Peyer's patch (tissue), 4 donors: ENCODE measurements around the gene IL18BP. TPM values are rescaled to one million over a fixed set of nuclear protein-coding genes. Genes with fewer than 3 reads are reported as not detected.

ENCODE experiments used
- DNase-seq, 3 donors: peaks; one replicate each; pipeline ENCODE4 v3.0.0-alpha.2; 2017 to 2019
- H3K27ac ChIP-seq, 4 donors: fragments of 200-600 bp; sonication (generic); one replicate each; pipeline ENCODE4 v1.5.1; 2016 to 2019
- H3K27me3 ChIP-seq, 2 donors: fragments of 200-600 bp; sonication (generic); one replicate each; pipeline ENCODE4 v1.5.1; 2019
- H3K36me3 ChIP-seq, 3 donors: fragments of 200-600 bp; sonication (generic); one replicate each; pipeline ENCODE4 v1.5.1; 2016 to 2019
- H3K4me1 ChIP-seq, 4 donors: fragments of 200-600 bp; sonication (generic); one replicate each; pipeline ENCODE4 v1.5.1; 2016 to 2019
- H3K4me3 ChIP-seq, 4 donors: fragments of 200-600 bp; sonication (generic); 1 replicate in 3 of 4; 2 replicates in 1 of 4; pipeline ENCODE4 v1.5.1; 2016 to 2019; ENCODE audit warnings: mild to moderate bottlenecking in 1 of 4
- H3K9me3 ChIP-seq, 4 donors: fragments of 200-600 bp; sonication (generic); one replicate each; pipeline ENCODE4 v1.5.1; 2016 to 2019; ENCODE audit warnings: mild to moderate bottlenecking in 1 of 4
- CTCF ChIP-seq, 6 experiments: fragments of 450-650 bp in 4 of 6; fragments of 200-600 bp in 2 of 6; sonication (generic) in 1 of 6; IDR thresholded peaks; one replicate each; pipeline ENCODE4 v1.5.1; 2017 to 2019; ENCODE audit warnings: antibody characterized with exemption in 6 of 6, mild to moderate bottlenecking in 3 of 6, moderate library complexity in 1 of 6
- POLR2A ChIP-seq, 2 donors: fragments of 450-650 bp; IDR thresholded peaks; one replicate each; pipeline ENCODE4 v1.5.1; 2017; ENCODE audit warnings: antibody characterized with exemption in 2 of 2, mild to moderate bottlenecking in 2 of 2, moderate library complexity in 2 of 2
- total RNA-seq, 4 donors: library from RNA; depleted of rRNA; stranded (reverse); fragments of >200 nt; gene quantifications; one replicate each; pipeline ENCODE4 v1.1.0, GENCODE V29; 2016

The IL18BP gene
- total RNA-seq, 4 donors from 2014 or later, result 16.1 to 45.4 (median 28.2) TPM

DNA sequence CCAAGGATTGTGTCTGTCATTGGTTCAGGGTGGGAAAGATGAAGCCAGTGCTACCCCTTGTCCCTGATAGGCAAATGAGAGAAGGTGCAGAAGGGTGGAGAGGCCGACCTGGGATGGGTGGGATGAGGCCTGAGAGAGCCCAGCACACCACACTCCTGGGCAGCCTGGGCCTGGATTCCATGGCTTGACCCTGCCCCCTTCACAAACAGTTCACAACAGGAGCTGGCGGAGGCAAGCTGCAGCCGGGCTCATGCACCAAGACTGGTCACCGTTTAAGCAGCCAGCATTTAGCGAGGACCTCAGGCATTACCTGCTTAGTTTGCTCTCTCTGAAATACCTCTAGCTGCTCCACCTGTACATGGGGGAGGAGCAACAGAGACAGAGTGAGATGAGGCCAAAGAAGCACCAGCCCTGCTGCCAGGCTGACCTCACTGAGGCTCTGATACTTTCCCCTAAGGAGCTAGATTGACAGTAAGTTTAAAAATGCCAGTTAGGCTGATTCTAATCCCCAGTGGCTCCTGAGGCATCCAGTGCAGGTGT lies 13.5 kb downstream of the IL18BP start:
- TF ChIP-seq CTCF (IDR thresholded peaks at IDR 0.05), result no peak
- no peak for TF ChIP-seq POLR2A (IDR thresholded peaks at IDR 0.05)
- Histone ChIP-seq H3K27me3 (no peaks in the 10 kb centered on the region), H3K4me3 (no peak overlapping the region), H3K36me3 (peaks cover 0 to 100% (median 0%) of the 10 kb centered on the region in 3 donors), H3K27ac (peak overlapping the region in 1 of 4 donors; percentile 22), H3K9me3 (no peaks in the 10 kb centered on the region), H3K4me1 (peaks cover 0 to 20% (median 0%) of the 10 kb centered on the region in 4 donors)
- no peak for DNase-seq

DNA sequence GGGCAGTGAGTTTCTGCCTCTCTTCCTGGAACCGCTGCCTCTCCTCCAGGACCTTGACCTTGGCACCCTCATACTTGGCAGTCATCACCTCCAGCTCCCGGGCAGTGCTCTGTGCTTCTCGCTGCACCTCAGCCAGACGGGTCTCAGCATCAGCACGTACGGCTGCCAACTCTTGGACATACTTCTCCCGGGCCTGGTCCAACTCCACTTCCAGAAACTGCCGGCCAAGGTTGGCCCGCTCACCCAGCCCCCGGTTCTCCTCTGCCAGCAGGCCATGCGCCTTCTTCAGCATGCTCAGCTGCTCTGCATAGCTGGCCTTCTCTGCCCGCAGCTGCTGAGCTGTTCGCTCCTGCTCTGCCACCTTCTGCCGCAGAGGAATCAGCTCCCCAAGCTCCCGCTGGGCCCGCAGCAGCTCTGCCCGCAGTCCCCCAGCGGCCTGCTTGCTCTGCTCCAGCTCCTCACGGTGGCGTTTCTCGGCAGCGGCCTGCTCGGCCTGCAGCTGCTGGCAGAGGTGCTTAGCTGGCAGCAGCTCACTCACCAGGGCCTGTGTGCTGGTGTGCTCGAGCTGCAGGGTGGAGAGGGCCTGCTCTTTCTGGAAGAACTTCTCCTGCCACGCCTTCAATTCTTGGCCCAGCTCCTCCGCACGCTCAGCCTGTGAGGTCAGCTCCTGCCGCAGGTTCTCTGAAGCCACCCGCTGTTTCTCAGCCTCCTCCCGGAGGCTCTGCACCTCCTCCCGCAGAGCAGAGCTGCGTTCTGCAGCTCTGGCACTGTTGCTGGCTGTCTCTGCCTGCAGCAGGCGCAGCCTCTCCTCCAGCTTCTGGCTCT lies 14.4 kb downstream of the IL18BP start:
- Histone ChIP-seq H3K27ac (peak overlapping the region in 2 of 4 donors; percentile 7 to 22), H3K4me1 (peaks cover 0 to 20% (median 0%) of the 10 kb centered on the region in 4 donors), H3K27me3 (no peaks in the 10 kb centered on the region), H3K36me3 (peaks cover 0 to 100% (median 0%) of the 10 kb centered on the region in 3 donors), H3K4me3 (no peak overlapping the region), H3K9me3 (no peaks in the 10 kb centered on the region)
- TF ChIP-seq POLR2A (IDR thresholded peaks at IDR 0.05), result no peak
- no peak for TF ChIP-seq CTCF (IDR thresholded peaks at IDR 0.05)
- DNase-seq, result no peak

GRCh38 chr11:72013765-72014711 lies 15.3 kb downstream of the IL18BP start:
- DNase-seq, result no peak
- Histone ChIP-seq H3K4me1 (peaks cover 0 to 20% (median 0%) of the 10 kb centered on the region in 4 donors), H3K4me3 (no peak overlapping the region), H3K9me3 (no peaks in the 10 kb centered on the region), H3K27ac (peak overlapping the region in 2 of 4 donors; percentile 11 to 17), H3K36me3 (peaks cover 0 to 100% (median 0%) of the 10 kb centered on the region in 3 donors), H3K27me3 (no peaks in the 10 kb centered on the region)
- TF ChIP-seq CTCF (IDR thresholded peaks at IDR 0.05) (no peak), POLR2A (IDR thresholded peaks at IDR 0.05) (no peak)

DNA sequence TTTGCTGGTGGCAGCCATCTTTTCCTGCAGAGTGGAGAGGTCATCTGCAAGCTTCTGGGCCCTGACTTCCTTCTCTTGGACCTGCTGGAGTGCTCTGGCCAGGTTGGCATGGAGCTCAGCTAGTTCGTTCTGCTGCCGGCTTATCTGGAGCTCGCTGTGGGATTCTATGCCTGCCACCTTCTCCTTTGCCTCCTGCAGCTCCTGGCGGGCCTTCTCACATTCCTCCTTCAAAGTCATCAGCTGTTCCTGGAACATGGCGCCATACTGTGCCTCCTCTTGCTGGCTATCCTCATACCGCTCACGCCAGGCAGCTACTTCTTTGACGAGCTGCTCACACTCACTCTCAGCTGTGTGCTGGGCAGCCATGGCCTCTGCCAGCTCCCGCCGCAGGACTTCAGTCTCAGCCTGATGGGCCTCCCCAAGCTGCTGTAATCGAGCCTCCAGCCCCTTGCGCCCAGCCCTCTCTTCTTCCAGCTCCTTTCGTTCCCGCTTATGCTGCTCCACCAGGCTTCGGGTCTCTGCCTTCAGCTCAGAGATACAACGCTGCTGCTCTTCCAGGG lies 16.1 kb downstream of the IL18BP start:
- Histone ChIP-seq H3K27ac (no peak overlapping the region), H3K4me1 (peaks cover 0 to 20% (median 0%) of the 10 kb centered on the region in 4 donors), H3K27me3 (no peaks in the 10 kb centered on the region), H3K4me3 (no peak overlapping the region), H3K36me3 (peaks cover 0 to 100% (median 0%) of the 10 kb centered on the region in 3 donors), H3K9me3 (no peaks in the 10 kb centered on the region)
- TF ChIP-seq CTCF (IDR thresholded peaks at IDR 0.05), result no peak
- no peak for TF ChIP-seq POLR2A (IDR thresholded peaks at IDR 0.05)
- DNase-seq, result no peak

DNA sequence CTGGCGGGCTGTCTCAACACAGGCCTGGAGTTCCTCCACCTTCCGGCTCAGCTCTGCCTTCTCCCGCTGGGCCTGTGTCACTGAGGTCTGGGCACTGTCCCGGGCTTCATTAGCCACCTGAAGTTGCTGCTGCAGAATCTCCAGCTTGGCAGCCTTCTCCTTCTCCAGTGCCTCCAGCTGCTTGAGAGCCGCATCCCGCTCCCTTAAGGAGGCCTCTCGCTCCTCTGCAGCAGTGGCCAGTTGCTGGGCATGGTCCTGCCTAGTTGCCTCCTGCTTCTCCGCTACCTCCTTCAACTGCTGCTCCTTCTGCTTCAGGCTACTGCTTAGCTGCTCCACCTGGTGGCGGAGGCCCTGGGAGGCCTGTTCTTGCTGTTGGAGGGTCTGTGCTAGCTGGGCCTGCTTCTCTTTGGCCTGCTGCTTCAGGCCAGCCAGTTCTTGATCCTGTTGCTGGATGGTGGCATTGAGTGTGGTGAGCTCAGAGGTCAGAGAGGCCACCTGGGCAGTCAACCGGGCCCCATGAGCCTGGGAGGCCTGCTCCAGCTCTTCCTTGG lies 16.9 kb downstream of the IL18BP start:
- Histone ChIP-seq H3K36me3 (peaks cover 0 to 100% (median 3%) of the 10 kb centered on the region in 3 donors), H3K27ac (no peak overlapping the region), H3K9me3 (no peaks in the 10 kb centered on the region), H3K27me3 (no peaks in the 10 kb centered on the region), H3K4me3 (no peak overlapping the region), H3K4me1 (peaks cover 0 to 20% (median 0%) of the 10 kb centered on the region in 4 donors)
- DNase-seq, result no peak
- TF ChIP-seq CTCF (IDR thresholded peaks at IDR 0.05) (peak in 3 of 6 experiments; percentile 9 to 15 (median 11)), POLR2A (IDR thresholded peaks at IDR 0.05) (no peak)
